HepG2 (cell line): ENCODE results near the gene BBLN. TPM values are rescaled to one million over a fixed set of nuclear protein-coding genes. Genes with fewer than 3 reads are reported as not detected.
A peak's percentile ranks its signal among the peaks of the same experiment; 100 is the strongest.

ENCODE experiments used
- ATF6 ChIP-seq: sonication (generic); formaldehyde crosslinking; conservative IDR thresholded peaks from 2 replicates; pipeline ENCODE4 v1.4.0; 2020; ENCODE audit warnings: missing genetic modification reagents
- BCL6 ChIP-seq: IDR thresholded peaks from 2 replicates; pipeline ENCODE4 v1.6.1; 2016; ENCODE audit warnings: missing genetic modification reagents, missing compliant biosample characterization
- MLLT10 ChIP-seq: sonication (generic); formaldehyde crosslinking; IDR thresholded peaks from 2 replicates; pipeline ENCODE4 v1.4.0; 2020; ENCODE audit warnings: missing genetic modification reagents
- MXD4 ChIP-seq: IDR thresholded peaks from 2 replicates; pipeline ENCODE4 v1.6.1; 2016; ENCODE audit warnings: mild to moderate bottlenecking, missing biosample characterization, missing genetic modification reagents
- POLR2AphosphoS5 ChIP-seq: IDR thresholded peaks from 2 replicates; pipeline ENCODE4 v1.6.1; 2012; ENCODE audit warnings: low read depth, low read length
- REPIN1 ChIP-seq: sonication (generic); formaldehyde crosslinking; IDR thresholded peaks from 2 replicates; pipeline ENCODE4 v1.8.0; 2022; ENCODE audit warnings: missing genetic modification reagents, low read depth, mild to moderate bottlenecking, borderline replicate concordance
- RFX1 ChIP-seq: fragments of 450-650 bp; IDR thresholded peaks from 2 replicates; pipeline ENCODE4 v1.6.1; 2017
- TAF1 ChIP-seq: sonication (generic); formaldehyde crosslinking; IDR thresholded peaks from 2 replicates; pipeline ENCODE4 v1.4.0; 2020; ENCODE audit warnings: missing genetic modification reagents
- ZBTB40 ChIP-seq, 2 experiments: fragments of 450-650 bp in 1 of 2; sonication (generic) in 1 of 2; formaldehyde crosslinking in 1 of 2; IDR thresholded peaks; 2 replicates each; pipeline versions ENCODE4 v1.6.1 to v1.8.0; 2016 to 2022; ENCODE audit warnings: antibody characterized with exemption in 1 of 2, mild to moderate bottlenecking in 1 of 2, missing genetic modification reagents in 1 of 2
- ZBTB7B ChIP-seq: sonication (generic); formaldehyde crosslinking; IDR thresholded peaks from 2 replicates; pipeline ENCODE4 v1.4.0; 2020; ENCODE audit warnings: missing genetic modification reagents
- ZNF431 ChIP-seq: sonication (generic); formaldehyde crosslinking; IDR thresholded peaks from 2 replicates; pipeline ENCODE4 v1.9.0; 2022; ENCODE audit warnings: missing genetic modification reagents, low read depth, mild to moderate bottlenecking, borderline replicate concordance
- ZNF547 ChIP-seq: sonication (generic); formaldehyde crosslinking; IDR thresholded peaks from 2 replicates; pipeline ENCODE4 v1.5.1; 2020; ENCODE audit warnings: mild to moderate bottlenecking, missing genetic modification reagents
- ZNF605 ChIP-seq: sonication (generic); formaldehyde crosslinking; IDR thresholded peaks from 2 replicates; pipeline ENCODE4 v1.8.0; 2022; ENCODE audit warnings: mild to moderate bottlenecking, missing genetic modification reagents
- ZNF674 ChIP-seq: sonication (generic); formaldehyde crosslinking; IDR thresholded peaks from 2 replicates; pipeline ENCODE4 v1.5.0; 2020; ENCODE audit warnings: low read depth, mild to moderate bottlenecking, missing genetic modification reagents
- ZNF788 ChIP-seq: sonication (generic); formaldehyde crosslinking; IDR thresholded peaks from 2 replicates; pipeline ENCODE4 v1.5.0; 2020; ENCODE audit warnings: mild to moderate bottlenecking, missing genetic modification reagents, borderline replicate concordance
- polyA plus RNA-seq, 8 experiments: library from polyadenylated mRNA; depleted of rRNA in 3 of 8; stranded (reverse) in 7 of 8; unstranded in 1 of 8; fragments of >200 nt; fragmentation: Illumina TruSeq in 4 of 8; extraction: Trizol in 4 of 8; gene quantifications; 2 replicates each; pipeline versions ENCODE4 v1.2.1 to v1.2.3, GENCODE V29; 2011 to 2016; ENCODE audit warnings: low read depth in 4 of 8, missing spikeins in 1 of 8, mixed read lengths in 1 of 8; ENCODE audit not compliant: insufficient read depth in 1 of 8
- total RNA-seq, 5 experiments: library from RNA; depleted of rRNA; stranded (reverse); fragments of >200 nt; fragmentation: Illumina TruSeq; extraction: Trizol; gene quantifications; 2 replicates each; pipeline ENCODE4 v1.2.3, GENCODE V29; 2016; ENCODE audit warnings: low read depth in 1 of 5
- TF ChIP-seq, protein P1 (sequence below): sonication (generic); formaldehyde crosslinking; IDR thresholded peaks from 2 replicates; pipeline ENCODE4 v1.4.0; 2020; ENCODE audit warnings: missing genetic modification reagents

Gene BBLN
- total and polyA plus RNA-seq, 2 of the 13 experiments (the other 11 are each of a cell fraction or from before 2014, with no cell fraction given): 27.6 to 33.1 TPM

- TF ChIP-seq POLR2AphosphoS5: no peak
- TF ChIP-seq ATF6 (CRISPR knock-in tag): no peak
- TF ChIP-seq, protein P1, sequence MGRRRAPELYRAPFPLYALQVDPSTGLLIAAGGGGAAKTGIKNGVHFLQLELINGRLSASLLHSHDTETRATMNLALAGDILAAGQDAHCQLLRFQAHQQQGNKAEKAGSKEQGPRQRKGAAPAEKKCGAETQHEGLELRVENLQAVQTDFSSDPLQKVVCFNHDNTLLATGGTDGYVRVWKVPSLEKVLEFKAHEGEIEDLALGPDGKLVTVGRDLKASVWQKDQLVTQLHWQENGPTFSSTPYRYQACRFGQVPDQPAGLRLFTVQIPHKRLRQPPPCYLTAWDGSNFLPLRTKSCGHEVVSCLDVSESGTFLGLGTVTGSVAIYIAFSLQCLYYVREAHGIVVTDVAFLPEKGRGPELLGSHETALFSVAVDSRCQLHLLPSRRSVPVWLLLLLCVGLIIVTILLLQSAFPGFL: no peak
- no peak for TF ChIP-seq MXD4
- TF ChIP-seq REPIN1 (CRISPR knock-in tag): no peak
- TF ChIP-seq ZNF788 (CRISPR knock-in tag): no peak
- 0 out of 2 replicates have a peak, but pooled peaks have one; percentile 19 for TF ChIP-seq ZBTB7B (CRISPR knock-in tag)
- no peak for TF ChIP-seq ZNF674
- TF ChIP-seq TAF1: no peak
- no peak for TF ChIP-seq ZNF431 (CRISPR knock-in tag)
- no peak for TF ChIP-seq ZNF547 (CRISPR knock-in tag)
- TF ChIP-seq MLLT10: no peak
- TF ChIP-seq ZBTB40 (IDR thresholded peaks at IDR 0.05): no peak
- TF ChIP-seq ZBTB40 (CRISPR knock-in tag; IDR thresholded peaks at IDR 0.05): no peak
- TF ChIP-seq RFX1: no peak
- no peak for TF ChIP-seq ZNF605 (CRISPR knock-in tag)
- TF ChIP-seq BCL6: no peak
Observed at GRCh38 chr9:128149001-128149701, 10.9 kb upstream of the BBLN start, which contains the start of gene LCN2 (continued).
